ENCODE results near the gene IL2RA. TPM values are rescaled to one million over a fixed set of nuclear protein-coding genes. Genes with fewer than 3 reads are reported as not detected.

IL2RA gene
- total and polyA plus RNA-seq, 2 donors (not counting 3 experiments of a cell fraction or from before 2014, with no cell fraction given): not detected

- Histone ChIP-seq H3K79me2 (ENCODE audit: control insufficient read depth, insufficient read depth, low read length) (no peaks in the 10 kb centered on the region), H3K4me1 (ENCODE audit: control insufficient read depth, extremely low read depth, insufficient read depth, low read length) (no peaks in the 10 kb centered on the region), H3K27ac (ENCODE audit: insufficient read depth, low read depth, low read length) (no peak overlapping the region), H3K36me3 (ENCODE audit: control insufficient read depth in 2 of 2, extremely low read depth in 1 of 2, insufficient read depth in 2 of 2, low read length in 2 of 2) (no peaks in the 10 kb centered on the region), H2AFZ (ENCODE audit: low read depth, low read length) (no peak overlapping the region), H3K27me3 (ENCODE audit: control insufficient read depth in 2 of 2, insufficient read depth in 2 of 2, low read length in 2 of 2) (peaks cover 4 to 6% of the 10 kb centered on the region in 2 experiments), H4K20me1 (replicated peaks; ENCODE audit: control insufficient read depth, extremely low read depth, insufficient read depth, low read length) (no peaks in the 10 kb centered on the region), H3K9me1 (replicated peaks; ENCODE audit: control insufficient read depth, extremely low read depth, insufficient read depth, low read length) (no peaks in the 10 kb centered on the region), H3K4me3 (replicated peaks in 1 of 3; ENCODE audit: insufficient read depth in 1 of 3, low read depth in 1 of 3, low read length in 3 of 3) (no peak overlapping the region), H3K9ac (replicated peaks; ENCODE audit: extremely low read depth, insufficient read depth, low read length) (no peak overlapping the region), H3K9me3 (replicated peaks; ENCODE audit: control insufficient read depth, insufficient read depth, low read length) (no peaks in the 10 kb centered on the region), H3K4me2 (ENCODE audit: insufficient read depth, low read length) (no peak overlapping the region)
- CTCF ChIA-PET: no interaction called here
- dilution Hi-C loops (cut with MboI; ENCODE audit: extremely low pct_ligation_motif_present, low sequenced_read_pairs) (no loop called here), intact Hi-C loops (cut with micrococcal nuclease) (no loop called here)
- BruUV-seq (replicated peaks): no TSS peak
- FAIRE-seq (no peak), DNase-seq (ENCODE audit: low read depth, low spot score) (no peak)
- TF ChIP-seq GATA2 (IDR thresholded peaks at IDR 0.05; ENCODE audit: insufficient read depth, insufficient read length, low read depth, low read length): no peak
- no peak for TF ChIP-seq MYC (IDR thresholded peaks at IDR 0.05; ENCODE audit: low read depth, low read length)
- no peak for TF ChIP-seq EZH2 (IDR thresholded peaks at IDR 0.05; ENCODE audit: borderline replicate concordance, low read depth, low read length, severe bottlenecking)
- no peak for TF ChIP-seq POLR2A (IDR thresholded peaks at IDR 0.05; ENCODE audit: low read depth, low read length)
- POLR2A ChIA-PET: no interaction called here
Observed at GRCh38 chr10:5991708-5992107, 70.5 kb downstream of the IL2RA start.

- H3K27me3 ChIP-seq (ENCODE audit: control insufficient read depth in 2 of 2, insufficient read depth in 2 of 2, low read length in 2 of 2): peaks cover 3 to 9% of the 10 kb centered on the region in 2 experiments
- H3K9ac ChIP-seq (replicated peaks; ENCODE audit: extremely low read depth, insufficient read depth, low read length): no peak overlapping the region
- no peak overlapping the region for H2AFZ ChIP-seq (ENCODE audit: low read depth, low read length)
- FAIRE-seq (no peak), DNase-seq (ENCODE audit: low read depth, low spot score) (no peak)
- no peaks in the 10 kb centered on the region for H3K79me2 ChIP-seq (ENCODE audit: control insufficient read depth, insufficient read depth, low read length)
- H4K20me1 ChIP-seq (replicated peaks; ENCODE audit: control insufficient read depth, extremely low read depth, insufficient read depth, low read length): no peaks in the 10 kb centered on the region
- intact Hi-C loops (cut with micrococcal nuclease) (no loop called here), dilution Hi-C loops (cut with MboI; ENCODE audit: extremely low pct_ligation_motif_present, low sequenced_read_pairs) (no loop called here)
- ChIA-PET CTCF (no interaction called here), POLR2A (no interaction called here)
- H3K4me2 ChIP-seq (ENCODE audit: insufficient read depth, low read length): no peak overlapping the region
- no peaks in the 10 kb centered on the region for H3K4me1 ChIP-seq (ENCODE audit: control insufficient read depth, extremely low read depth, insufficient read depth, low read length)
- no peak overlapping the region for H3K27ac ChIP-seq (ENCODE audit: insufficient read depth, low read depth, low read length)
- no peaks in the 10 kb centered on the region for H3K36me3 ChIP-seq (ENCODE audit: control insufficient read depth in 2 of 2, extremely low read depth in 1 of 2, insufficient read depth in 2 of 2, low read length in 2 of 2)
- TF ChIP-seq POLR2AphosphoS5 (IDR thresholded peaks at IDR 0.05; ENCODE audit: insufficient read depth, low read depth, low read length) (no peak), JUN (IDR thresholded peaks at IDR 0.05; ENCODE audit: borderline replicate concordance, insufficient read depth, insufficient read length, low read depth) (no peak), GATA2 (IDR thresholded peaks at IDR 0.05; ENCODE audit: insufficient read depth, insufficient read length, low read depth, low read length) (no peak), MAX (IDR thresholded peaks at IDR 0.05; ENCODE audit: insufficient read depth, insufficient read length) (no peak), EZH2 (IDR thresholded peaks at IDR 0.05; ENCODE audit: borderline replicate concordance, low read depth, low read length, severe bottlenecking) (no peak), MYC (IDR thresholded peaks at IDR 0.05; ENCODE audit: low read depth, low read length) (no peak), FOS (IDR thresholded peaks at IDR 0.05; ENCODE audit: borderline replicate concordance, insufficient read depth, low read length) (no peak), POLR2A (IDR thresholded peaks at IDR 0.05; ENCODE audit: low read depth, low read length) (no peak), CTCF (IDR thresholded peaks at IDR 0.05; ENCODE audit: extremely low read depth in 1 of 2, insufficient read depth in 1 of 2, low read depth in 1 of 2, low read length in 2 of 2) (no peak)
- no peaks in the 10 kb centered on the region for H3K9me1 ChIP-seq (replicated peaks; ENCODE audit: control insufficient read depth, extremely low read depth, insufficient read depth, low read length)
- H3K4me3 ChIP-seq (replicated peaks in 1 of 3; ENCODE audit: insufficient read depth in 1 of 3, low read depth in 1 of 3, low read length in 3 of 3): no peak overlapping the region
- no TSS peak for BruUV-seq (replicated peaks)
- H3K9me3 ChIP-seq (replicated peaks; ENCODE audit: control insufficient read depth, insufficient read depth, low read length): no peaks in the 10 kb centered on the region
Observed at GRCh38 chr10:5989756-5990155, 72.4 kb downstream of the IL2RA start.

All from endothelial cell of umbilical vein (primary cell).